SH-SY5Y (cell line): ENCODE measurements around the gene FIGNL1.

Experiments used
- GATA2 ChIP-seq: IDR thresholded peaks from 2 replicates; pipeline ENCODE4 v1.6.1; 2011; ENCODE audit warnings: mild to moderate bottlenecking, low read depth, low read length
- GATA3 ChIP-seq: IDR thresholded peaks from 2 replicates; pipeline ENCODE4 v1.6.1; 2011; ENCODE audit warnings: low read depth, mild to moderate bottlenecking, low read length, moderate library complexity

GRCh38 chr7:50488379-50488778 lies 38.2 kb upstream of the FIGNL1 start:
- no peak for TF ChIP-seq GATA2
- TF ChIP-seq GATA3, result no peak
